Loucy (cell line): Measurements from ENCODE around the gene ACY1.

Experiments used
- CTCF ChIP-seq: fragments of 200-600 bp; sonication (generic); conservative IDR thresholded peaks from 2 replicates; pipeline ENCODE4 v1.5.1; 2014; ENCODE audit warnings: mild to moderate bottlenecking, antibody characterized with exemption, low read length
- EZH2phosphoT487 ChIP-seq: fragments of 200-600 bp; IDR thresholded peaks from 2 replicates; pipeline ENCODE4 v1.6.1; 2018; ENCODE audit warnings: antibody characterized with exemption, mild to moderate bottlenecking, moderate library complexity, borderline replicate concordance

- TF ChIP-seq CTCF (no peak), EZH2phosphoT487 (no peak)
These were observed 15.8 kb upstream of the ACY1 start, which contains the start of gene PCBP4 for GRCh38 chr3:51967384-51968169.
